HUES48 (cell line): ENCODE measurements around the gene CD300LG.

Experiments
- H3K27ac ChIP-seq: one replicate; pipeline ENCODE4 v1.7.0; 2013; ENCODE audit warnings: low read depth, low read length, inconsistent platforms
- H3K27me3 ChIP-seq: 2 replicates; pipeline ENCODE4 v1.6.1; 2013; ENCODE audit warnings: mild to moderate bottlenecking, low read length; ENCODE audit not compliant: control insufficient read depth, insufficient read depth
- H3K36me3 ChIP-seq: 2 replicates; pipeline ENCODE4 v1.6.1; 2013; ENCODE audit warnings: low read length; ENCODE audit not compliant: control insufficient read depth, insufficient read depth
- H3K4me1 ChIP-seq: 2 replicates; pipeline ENCODE4 v1.6.1; 2013; ENCODE audit warnings: mild to moderate bottlenecking, low read length; ENCODE audit not compliant: control insufficient read depth, insufficient read depth
- H3K4me3 ChIP-seq: 2 replicates; pipeline ENCODE4 v1.5.1; 2013; ENCODE audit warnings: mild to moderate bottlenecking, low read depth, low read length
- H3K9ac ChIP-seq: 2 replicates; pipeline ENCODE4 v1.6.1; 2013; ENCODE audit warnings: mild to moderate bottlenecking, low read depth, low read length, moderate library complexity
- H3K9me3 ChIP-seq: 2 replicates; pipeline ENCODE4 v1.6.1; 2013; ENCODE audit warnings: low read length; ENCODE audit not compliant: control insufficient read depth, insufficient read depth

The CD300LG gene

DNA sequence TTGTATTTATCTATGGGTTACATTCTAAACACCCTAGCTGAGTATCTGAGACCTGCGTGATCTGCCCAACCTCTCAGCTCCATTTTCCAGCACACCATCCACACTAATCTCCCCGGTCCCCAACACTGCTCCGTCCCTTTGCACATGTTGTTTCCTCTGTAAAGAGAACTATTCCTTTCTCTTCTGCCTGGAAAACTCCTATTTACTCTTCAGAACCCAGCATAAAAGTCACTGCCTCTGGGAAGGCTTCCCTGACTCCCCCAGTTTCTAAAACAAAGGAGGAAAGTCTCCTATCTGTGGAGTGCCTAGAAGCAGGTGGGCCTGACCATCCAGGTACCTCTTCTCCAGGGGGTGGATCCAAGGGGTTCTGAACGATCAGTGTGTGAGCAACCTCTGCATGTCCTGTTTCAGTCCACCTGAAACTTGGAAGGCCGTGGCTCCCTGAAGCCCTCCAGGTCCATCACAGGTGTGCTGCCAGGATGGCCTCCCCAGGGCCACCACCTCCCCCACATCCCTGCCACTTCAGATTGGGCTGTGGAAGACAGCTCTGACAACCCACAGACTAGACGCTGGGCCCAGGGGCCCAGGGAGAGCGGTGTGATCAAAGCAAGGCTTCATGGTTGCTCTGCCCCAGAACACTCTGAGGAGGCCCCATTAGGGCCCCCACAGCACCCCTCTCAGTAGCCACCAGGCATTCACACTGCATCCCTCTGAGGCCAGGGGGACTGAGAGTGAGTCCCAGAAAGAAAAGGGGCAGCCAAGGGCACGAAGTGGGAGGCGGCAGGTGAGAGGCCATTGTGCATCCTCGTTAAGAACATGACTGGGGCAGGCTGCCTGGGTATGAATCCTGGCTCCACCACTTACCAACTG, 34.3 kb upstream of the CD300LG start:
- Histone ChIP-seq H3K27me3 (no peaks in the 10 kb centered on the region), H3K4me1 (0 out of 2 replicates have a peak, but pooled peaks cover 2% of the 10 kb centered on the region), H3K36me3 (peaks cover 8% of the 10 kb centered on the region; the same call in 1 of the 2 replicates), H3K9me3 (no peaks in the 10 kb centered on the region), H3K4me3 (no peak overlapping the region), H3K27ac (no peak overlapping the region), H3K9ac (no peak overlapping the region)

DNA sequence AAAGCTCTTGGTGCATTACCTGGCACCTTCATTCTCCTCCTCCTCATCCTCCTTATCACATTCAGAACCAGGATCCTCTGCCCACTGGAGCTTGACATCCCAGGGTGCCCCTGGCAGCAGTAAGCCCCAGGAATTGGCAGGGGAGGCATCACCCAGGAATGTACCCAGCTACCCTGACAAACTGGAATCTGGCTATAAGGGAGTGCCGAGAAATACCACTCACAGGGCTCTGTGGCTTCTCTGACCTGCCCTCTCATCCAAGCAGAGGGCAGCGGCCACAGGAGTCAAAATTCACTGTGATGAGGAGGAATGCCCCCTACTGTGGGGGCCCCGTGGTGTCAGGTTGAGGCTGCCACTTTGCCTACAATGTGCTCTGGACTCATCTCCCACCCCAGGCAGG, 33.6 kb upstream of the CD300LG start:
- Histone ChIP-seq H3K9me3 (no peaks in the 10 kb centered on the region), H3K9ac (no peak overlapping the region), H3K27ac (no peak overlapping the region), H3K27me3 (no peaks in the 10 kb centered on the region), H3K4me3 (no peak overlapping the region), H3K36me3 (peaks cover 5% of the 10 kb centered on the region; the same call in 1 of the 2 replicates), H3K4me1 (0 out of 2 replicates have a peak, but pooled peaks cover 2% of the 10 kb centered on the region)

- Histone ChIP-seq H3K9me3 (no peaks in the 10 kb centered on the region), H3K27ac (no peak overlapping the region), H3K4me3 (no peak overlapping the region), H3K9ac (no peak overlapping the region), H3K27me3 (no peaks in the 10 kb centered on the region), H3K36me3 (no peaks in the 10 kb centered on the region; the same call in 1 of the 2 replicates), H3K4me1 (0 out of 2 replicates have a peak, but pooled peaks cover 2% of the 10 kb centered on the region)
Measured at GRCh38 chr17:43814026-43814425, 33.0 kb upstream of the CD300LG start.

DNA sequence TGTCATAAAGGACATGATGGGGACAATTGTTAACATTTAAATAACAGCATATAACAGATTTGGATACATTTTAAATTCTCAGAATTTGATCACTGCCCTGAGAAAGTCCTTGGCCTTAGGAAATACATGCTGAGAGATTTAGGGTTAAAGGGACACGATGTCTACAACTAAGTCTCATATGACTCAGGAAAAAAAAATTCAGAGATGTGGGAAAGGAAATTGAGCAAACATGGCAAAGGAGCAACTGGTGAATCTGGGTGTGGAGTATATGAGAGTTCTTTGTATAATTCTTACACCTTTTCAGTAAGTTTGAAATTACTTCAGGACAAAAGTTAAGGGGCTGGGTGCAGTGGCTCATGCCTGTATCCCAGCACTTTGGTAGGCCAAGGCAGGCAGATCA, 32.3 kb upstream of the CD300LG start:
- Histone ChIP-seq H3K27ac (no peak overlapping the region), H3K27me3 (no peaks in the 10 kb centered on the region), H3K9me3 (no peaks in the 10 kb centered on the region), H3K4me3 (no peak overlapping the region), H3K9ac (no peak overlapping the region), H3K36me3 (no peaks in the 10 kb centered on the region; the same call in 1 of the 2 replicates), H3K4me1 (0 out of 2 replicates have a peak, but pooled peaks cover 2% of the 10 kb centered on the region)

DNA sequence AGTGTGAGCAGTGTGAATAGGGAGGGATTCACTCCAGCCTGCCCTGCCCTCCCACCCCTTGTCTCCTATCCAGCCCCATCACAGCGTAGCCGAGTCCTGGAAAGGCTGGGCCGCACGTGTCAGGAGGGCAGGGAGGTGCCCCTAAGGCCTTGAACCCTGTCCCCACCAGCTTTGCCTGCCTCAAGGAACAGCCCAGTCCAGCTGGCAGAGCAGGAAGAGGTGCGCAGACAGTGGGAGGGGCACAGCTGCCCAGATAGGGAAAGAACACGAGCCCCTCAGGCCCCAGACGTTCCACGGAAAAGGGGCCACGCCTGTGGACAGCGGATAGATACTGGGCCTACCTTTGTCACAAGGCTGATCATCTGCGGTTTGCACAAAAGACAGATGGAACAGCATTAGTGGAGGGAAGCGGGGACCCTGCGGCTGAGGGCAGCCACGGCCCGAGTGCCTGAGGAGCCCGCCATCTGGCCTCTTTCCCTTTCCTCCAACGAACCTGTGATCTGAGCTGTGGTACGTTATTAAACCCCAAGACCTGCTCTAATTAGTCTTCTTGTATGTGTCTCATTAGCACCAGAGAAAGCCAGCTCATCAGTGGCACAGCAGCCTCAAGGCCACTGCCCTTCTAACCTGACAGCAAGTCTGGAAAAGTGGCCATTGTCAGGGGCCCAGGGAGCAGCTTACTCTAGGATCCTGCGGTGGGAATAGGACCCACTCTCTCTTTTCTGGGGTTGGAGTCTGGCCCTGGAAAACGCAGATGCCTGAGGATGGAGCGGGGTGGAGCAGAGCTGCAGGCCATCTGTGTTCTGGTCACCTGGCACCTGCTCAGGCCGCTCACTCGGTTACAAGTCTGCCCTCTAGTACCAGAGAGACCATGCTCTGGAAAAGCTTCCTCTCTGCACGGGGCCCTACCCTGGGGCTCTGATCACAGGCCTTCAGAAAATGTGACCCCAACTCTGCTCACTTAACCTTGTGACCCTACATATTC, 30.3 kb upstream of the CD300LG start:
- Histone ChIP-seq H3K27me3 (no peaks in the 10 kb centered on the region), H3K9ac (no peak overlapping the region), H3K4me1 (0 out of 2 replicates have a peak, but pooled peaks cover 2% of the 10 kb centered on the region), H3K9me3 (no peaks in the 10 kb centered on the region), H3K27ac (no peak overlapping the region), H3K36me3 (no peaks in the 10 kb centered on the region; the same call in 1 of the 2 replicates), H3K4me3 (no peak overlapping the region)

DNA sequence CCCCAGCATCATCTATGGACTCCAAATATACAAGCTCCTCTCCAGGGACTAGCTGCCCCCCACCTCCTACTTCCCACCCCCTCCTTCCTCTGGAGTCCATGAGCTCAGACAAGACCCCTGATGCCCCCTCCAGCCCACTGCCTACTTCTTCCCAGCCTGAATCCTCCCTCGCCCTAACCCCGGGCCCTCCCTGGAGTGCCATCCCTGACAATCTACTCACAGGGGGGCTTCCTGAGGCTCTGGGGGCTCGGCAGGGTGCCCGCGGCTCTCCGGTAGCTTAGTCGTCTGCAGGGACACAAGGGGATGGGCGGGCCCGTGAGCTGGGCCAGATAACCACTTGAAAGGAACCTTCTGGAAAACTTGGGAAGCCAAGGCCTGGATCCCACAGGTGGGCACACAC, 29.1 kb upstream of the CD300LG start:
- Histone ChIP-seq H3K36me3 (no peaks in the 10 kb centered on the region; the same call in 1 of the 2 replicates), H3K4me3 (no peak overlapping the region), H3K27ac (no peak overlapping the region), H3K27me3 (no peaks in the 10 kb centered on the region), H3K4me1 (0 out of 2 replicates have a peak, but pooled peaks cover 2% of the 10 kb centered on the region), H3K9ac (no peak overlapping the region), H3K9me3 (no peaks in the 10 kb centered on the region)

- no peak overlapping the region for H3K27ac ChIP-seq
- 0 out of 2 replicates have a peak, but pooled peaks cover 2% of the 10 kb centered on the region for H3K4me1 ChIP-seq
- H3K27me3 ChIP-seq, result no peaks in the 10 kb centered on the region
- H3K36me3 ChIP-seq, result peaks cover 3% of the 10 kb centered on the region; the same call in 1 of the 2 replicates
- H3K4me3 ChIP-seq, result no peak overlapping the region
- H3K9me3 ChIP-seq, result no peaks in the 10 kb centered on the region
- no peak overlapping the region for H3K9ac ChIP-seq
Measured at GRCh38 chr17:43818966-43819365, 28.0 kb upstream of the CD300LG start.

GRCh38 chr17:43820759-43821158, 26.2 kb upstream of the CD300LG start:
- Histone ChIP-seq H3K4me3 (no peak overlapping the region), H3K27ac (no peak overlapping the region), H3K4me1 (no peaks in the 10 kb centered on the region), H3K27me3 (no peaks in the 10 kb centered on the region), H3K9ac (no peak overlapping the region), H3K36me3 (peaks cover 3% of the 10 kb centered on the region; the same call in 1 of the 2 replicates), H3K9me3 (no peaks in the 10 kb centered on the region)

- H3K27me3 ChIP-seq, result no peaks in the 10 kb centered on the region
- H3K27ac ChIP-seq, result no peak overlapping the region
- H3K36me3 ChIP-seq, result peaks cover 3% of the 10 kb centered on the region; the same call in 1 of the 2 replicates
- H3K9me3 ChIP-seq, result no peaks in the 10 kb centered on the region
- no peak overlapping the region for H3K4me3 ChIP-seq
- no peak overlapping the region for H3K9ac ChIP-seq
- H3K4me1 ChIP-seq, result 0 out of 2 replicates have a peak, but pooled peaks cover 5% of the 10 kb centered on the region
Measured at GRCh38 chr17:43822570-43823190, 24.3 kb upstream of the CD300LG start.

DNA sequence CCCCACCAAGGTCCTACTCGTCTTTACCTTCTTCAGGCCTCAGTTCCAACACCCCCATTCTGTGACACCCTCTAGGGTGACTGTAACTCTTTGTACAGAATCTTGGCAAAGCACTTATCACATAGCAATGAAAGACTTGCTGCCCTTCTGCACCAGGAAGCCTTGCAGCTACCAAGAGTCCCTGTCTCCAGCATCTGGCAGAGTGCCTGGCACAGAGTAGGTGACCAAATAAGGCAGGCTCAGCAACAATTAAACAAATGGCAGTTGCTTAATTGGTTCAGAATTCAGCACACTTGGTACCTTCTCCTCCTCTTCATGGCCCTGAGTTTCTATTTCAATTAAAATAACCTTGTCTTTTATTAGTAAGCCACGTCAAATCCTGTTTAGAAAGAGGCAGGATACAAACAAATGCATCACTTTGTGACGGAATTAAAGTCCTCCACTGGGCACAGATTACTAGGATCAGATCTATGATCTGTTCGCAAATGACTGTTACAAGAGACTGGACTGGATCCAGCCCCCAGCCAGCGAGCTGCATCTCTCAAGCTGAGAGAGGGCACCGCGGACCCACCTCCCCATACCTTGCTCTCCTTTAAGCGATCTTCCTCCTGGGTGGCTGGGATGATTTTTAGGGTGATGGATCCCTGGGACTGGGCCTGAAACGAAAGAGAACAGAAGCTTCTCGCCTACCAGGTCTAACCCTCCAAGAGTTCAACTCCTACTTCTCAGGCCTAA, 23.5 kb upstream of the CD300LG start:
- Histone ChIP-seq H3K9ac (no peak overlapping the region), H3K4me3 (no peak overlapping the region), H3K27ac (no peak overlapping the region), H3K27me3 (no peaks in the 10 kb centered on the region), H3K9me3 (no peaks in the 10 kb centered on the region), H3K4me1 (0 out of 2 replicates have a peak, but pooled peaks cover 5% of the 10 kb centered on the region), H3K36me3 (peaks cover 3% of the 10 kb centered on the region; the same call in 1 of the 2 replicates)
